Lung microvascular endothelial cell (primary cell): Measurements from ENCODE around the gene S100PBP. TPM values are rescaled to one million over a fixed set of nuclear protein-coding genes. Genes with fewer than 3 reads are reported as not detected.
A peak's percentile ranks its signal among the peaks of the same experiment; 100 is the strongest.
"Not testable (repeated sequence)": the region's sequence is repeated elsewhere in the genome, so short reads cannot be mapped to it uniquely, and the experiment has no call there.

Experiments used
- DNase-seq, 2 donors: peaks; one replicate each; pipeline versions ENCODE4 v3.0.0 to v3.0.0-alpha.2; 2010; ENCODE audit warnings: low read depth in 2 of 2
- total RNA-seq: library from RNA; depleted of rRNA; stranded (reverse); fragments of >200 nt; gene quantifications from 2 replicates; pipeline ENCODE4 v1.2.1, GENCODE V29; 2014

S100PBP gene
- total RNA-seq, 1 donor from 2014 or later, result 13.5 TPM

- no peak for DNase-seq
These were observed 32.6 kb upstream of the S100PBP start for GRCh38 chr1:32784817-32785216.

- peak in 1 of 2 donors; percentile 80 for DNase-seq
These were observed 30.6 kb upstream of the S100PBP start for GRCh38 chr1:32786856-32787255.

GRCh38 chr1:32789356-32789755 is 28.1 kb upstream of the S100PBP start:
- peak; percentile 60 to 80 for DNase-seq

- peak in 1 of 2 donors; percentile 49 for DNase-seq
These were observed 25.6 kb upstream of the S100PBP start for GRCh38 chr1:32791881-32792280.

GRCh38 chr1:32795763-32796162 is 21.7 kb upstream of the S100PBP start:
- DNase-seq, result peak; percentile 65

GRCh38 chr1:32797456-32797855 is 20.0 kb upstream of the S100PBP start:
- no peak for DNase-seq

GRCh38 chr1:32798191-32798590 is 19.3 kb upstream of the S100PBP start:
- DNase-seq, result no peak

- no peak for DNase-seq
These were observed 18.6 kb upstream of the S100PBP start for GRCh38 chr1:32798679-32799416.

GRCh38 chr1:32801096-32801715 is 16.2 kb upstream of the S100PBP start:
- DNase-seq, result no peak

GRCh38 chr1:32804460-32804859 is 13.0 kb upstream of the S100PBP start:
- DNase-seq, result not testable (repeated sequence)

- DNase-seq, result no peak
These were observed 11.2 kb upstream of the S100PBP start for GRCh38 chr1:32806290-32806689.

GRCh38 chr1:32806910-32807523 is 10.4 kb upstream of the S100PBP start:
- DNase-seq, result no peak

- no peak for DNase-seq
These were observed 8.9 kb upstream of the S100PBP start for GRCh38 chr1:32808580-32808979.

GRCh38 chr1:32810358-32810757 is 7.1 kb upstream of the S100PBP start:
- DNase-seq, result no peak

- DNase-seq, result no peak
These were observed 6.2 kb upstream of the S100PBP start for GRCh38 chr1:32811265-32811664.

- no peak for DNase-seq
These were observed 5.5 kb upstream of the S100PBP start for GRCh38 chr1:32811917-32812316.

GRCh38 chr1:32813941-32814739 is 3.3 kb upstream of the S100PBP start:
- DNase-seq, result peak in 1 of 2 donors; percentile 44

GRCh38 chr1:32816676-32817158 is 736 bp upstream of the S100PBP start:
- peak; percentile 38 to 44 for DNase-seq

- peak; percentile 48 to 51 for DNase-seq
These were observed 648 bp downstream of the S100PBP start for GRCh38 chr1:32817815-32818786.

- no peak for DNase-seq
These were observed 1.5 kb downstream of the S100PBP start for GRCh38 chr1:32818804-32819541.
